HFFc6 (cell line): ENCODE results near the gene SUN3. TPM values are rescaled to one million over a fixed set of nuclear protein-coding genes. Genes with fewer than 3 reads are reported as not detected.

ENCODE experiments used
- DNase-seq: peaks from one replicate; pipeline ENCODE4 v3.0.0-alpha.2; 2018
- H3K27ac Mint-ChIP-seq: 2 replicates; pipeline ENCODE4 v1.8.0; 2020; ENCODE audit warnings: mild to moderate bottlenecking, mixed read lengths
- H3K27me3 Mint-ChIP-seq: 2 replicates; pipeline ENCODE4 v1.8.0; 2021; ENCODE audit warnings: mild to moderate bottlenecking, moderate library complexity, mixed read lengths; ENCODE audit not compliant: insufficient read depth
- H3K36me3 Mint-ChIP-seq: 2 replicates; pipeline ENCODE4 v1.8.0; 2021; ENCODE audit warnings: low read depth, mixed read lengths
- H3K4me1 Mint-ChIP-seq: 2 replicates; pipeline ENCODE4 v1.8.0; 2020; ENCODE audit warnings: low read depth, mixed read lengths
- H3K4me3 Mint-ChIP-seq: 2 replicates; pipeline ENCODE4 v1.8.0; 2020; ENCODE audit warnings: mild to moderate bottlenecking, moderate library complexity, mixed read lengths
- H3K9me3 Mint-ChIP-seq: 2 replicates; pipeline ENCODE4 v1.8.0; 2020; ENCODE audit warnings: mild to moderate bottlenecking, mixed read lengths
- long read RNA-seq: library from polyadenylated mRNA; unstranded; transcript quantifications from one replicate; pipeline ENCODE4 v2.0.0, GENCODE V29; 2019
- total RNA-seq, 6 experiments: library from RNA; stranded (reverse); fragmentation: NEBNext Ultra II Directional; extraction: Animal tissue kit (Norgen Biotek cat#: 25700); gene quantifications; 2 replicates in 1 of 6; 3 replicates in 5 of 6; pipeline ENCODE4 v1.2.3, GENCODE V29; 2021
- TF ChIP-seq, protein P1 (sequence below): fragments of 200-600 bp; sonication (generic); IDR thresholded peaks from 2 replicates; pipeline ENCODE4 v1.5.0; 2021; ENCODE audit warnings: antibody characterized with exemption, mild to moderate bottlenecking

SUN3 gene, protein sequence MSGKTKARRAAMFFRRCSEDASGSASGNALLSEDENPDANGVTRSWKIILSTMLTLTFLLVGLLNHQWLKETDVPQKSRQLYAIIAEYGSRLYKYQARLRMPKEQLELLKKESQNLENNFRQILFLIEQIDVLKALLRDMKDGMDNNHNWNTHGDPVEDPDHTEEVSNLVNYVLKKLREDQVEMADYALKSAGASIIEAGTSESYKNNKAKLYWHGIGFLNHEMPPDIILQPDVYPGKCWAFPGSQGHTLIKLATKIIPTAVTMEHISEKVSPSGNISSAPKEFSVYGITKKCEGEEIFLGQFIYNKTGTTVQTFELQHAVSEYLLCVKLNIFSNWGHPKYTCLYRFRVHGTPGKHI
- total RNA-seq = 1 to 10 TPM in 4 of 6 experiments, not detected in 2; 1.1 to 2.1 (median 1.7) TPM
- long read RNA-seq = 0 reads

DNA sequence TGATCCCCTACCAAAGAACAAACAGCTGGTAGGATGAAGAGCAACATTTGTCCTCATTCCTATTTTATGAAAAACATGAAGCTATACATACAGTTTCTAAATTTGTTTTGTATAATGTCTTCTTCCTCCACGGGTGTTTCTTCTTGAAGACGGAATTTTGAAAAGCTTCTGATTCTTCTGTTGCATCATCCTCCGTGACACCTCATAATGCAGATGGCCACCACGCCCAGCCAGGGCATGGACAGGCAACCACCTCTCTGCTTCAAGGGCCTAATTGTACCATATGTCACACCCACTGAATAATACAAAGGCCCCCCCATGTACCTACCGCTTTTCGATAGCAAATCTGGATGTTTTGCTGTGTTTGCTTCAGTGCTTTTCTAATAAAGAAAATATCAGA, at the start of gene SUN3:
Gene SUN3, minus strand, starts transcription at position 170 of the 400 bp plus-strand sequence. Its CDS starts 169 bp downstream, at position 1.
- H3K27ac Mint-ChIP-seq = no peak within 1 kb of the TSS
- DNase-seq = no peak
- H3K36me3 Mint-ChIP-seq = peaks cover 6% of the 10 kb centered on the region; the same call in 1 of the 2 replicates
- H3K9me3 Mint-ChIP-seq = no peaks in the 10 kb centered on the region; the same call in 1 of the 2 replicates
- TF ChIP-seq, protein P1, sequence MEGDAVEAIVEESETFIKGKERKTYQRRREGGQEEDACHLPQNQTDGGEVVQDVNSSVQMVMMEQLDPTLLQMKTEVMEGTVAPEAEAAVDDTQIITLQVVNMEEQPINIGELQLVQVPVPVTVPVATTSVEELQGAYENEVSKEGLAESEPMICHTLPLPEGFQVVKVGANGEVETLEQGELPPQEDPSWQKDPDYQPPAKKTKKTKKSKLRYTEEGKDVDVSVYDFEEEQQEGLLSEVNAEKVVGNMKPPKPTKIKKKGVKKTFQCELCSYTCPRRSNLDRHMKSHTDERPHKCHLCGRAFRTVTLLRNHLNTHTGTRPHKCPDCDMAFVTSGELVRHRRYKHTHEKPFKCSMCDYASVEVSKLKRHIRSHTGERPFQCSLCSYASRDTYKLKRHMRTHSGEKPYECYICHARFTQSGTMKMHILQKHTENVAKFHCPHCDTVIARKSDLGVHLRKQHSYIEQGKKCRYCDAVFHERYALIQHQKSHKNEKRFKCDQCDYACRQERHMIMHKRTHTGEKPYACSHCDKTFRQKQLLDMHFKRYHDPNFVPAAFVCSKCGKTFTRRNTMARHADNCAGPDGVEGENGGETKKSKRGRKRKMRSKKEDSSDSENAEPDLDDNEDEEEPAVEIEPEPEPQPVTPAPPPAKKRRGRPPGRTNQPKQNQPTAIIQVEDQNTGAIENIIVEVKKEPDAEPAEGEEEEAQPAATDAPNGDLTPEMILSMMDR = no peak
- H3K4me3 Mint-ChIP-seq = no peak within 1 kb of the TSS
- H3K4me1 Mint-ChIP-seq = peaks cover 11% of the 10 kb centered on the region; the same call in 1 of the 2 replicates
- peaks cover 20% of the 10 kb centered on the region for H3K27me3 Mint-ChIP-seq

DNA sequence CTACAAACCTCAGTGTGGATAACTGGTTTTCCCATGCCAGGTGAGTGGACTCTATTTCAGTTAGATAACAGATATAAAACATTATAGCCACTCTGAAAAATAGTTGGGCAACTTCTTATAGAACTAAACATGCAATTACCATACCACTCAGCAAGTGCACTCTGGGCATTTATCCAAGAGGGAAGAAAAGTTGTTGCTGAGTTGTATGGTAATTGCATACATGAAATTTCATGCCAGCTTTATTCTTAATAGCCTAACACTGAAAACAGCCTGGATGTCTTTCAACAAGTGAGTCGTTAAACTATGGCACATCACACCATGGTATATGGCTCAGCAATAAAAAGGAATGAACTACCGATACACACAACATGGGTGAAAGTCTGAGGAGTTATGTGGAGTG, 49.6 kb upstream of the SUN3 start:
- Mint-ChIP-seq H3K4me1 (peaks cover 32% of the 10 kb centered on the region), H3K36me3 (no peaks in the 10 kb centered on the region; the same call in 1 of the 2 replicates), H3K9me3 (no peaks in the 10 kb centered on the region), H3K27me3 (no peaks in the 10 kb centered on the region), H3K4me3 (no peak overlapping the region), H3K27ac (no peak overlapping the region)
- TF ChIP-seq, protein P1 = no peak
- DNase-seq = peak; percentile 7

DNA sequence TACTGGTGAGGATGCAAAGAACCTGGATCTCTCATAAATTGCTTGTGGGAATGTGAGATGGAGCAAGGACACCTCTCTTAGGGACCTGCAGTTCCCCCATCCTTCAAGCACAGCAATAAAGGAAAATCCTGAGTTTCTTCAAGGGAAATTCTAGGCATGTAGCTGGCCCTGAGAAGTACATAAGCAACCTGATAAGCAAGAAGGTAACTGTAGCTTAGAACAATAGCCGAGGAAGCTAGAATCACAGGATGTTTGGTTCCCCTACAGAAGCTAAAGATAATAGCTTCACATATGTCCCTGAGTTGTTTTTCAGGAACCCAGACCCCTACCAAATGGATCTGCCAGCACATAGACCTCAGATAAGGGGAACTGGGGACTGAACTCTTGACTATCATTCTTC, 48.5 kb upstream of the SUN3 start:
- peaks cover 30% of the 10 kb centered on the region for H3K4me1 Mint-ChIP-seq
- DNase-seq = no peak
- H3K36me3 Mint-ChIP-seq = no peaks in the 10 kb centered on the region; the same call in 1 of the 2 replicates
- no peaks in the 10 kb centered on the region for H3K27me3 Mint-ChIP-seq
- H3K4me3 Mint-ChIP-seq = no peak overlapping the region
- H3K27ac Mint-ChIP-seq = no peak overlapping the region
- TF ChIP-seq, protein P1 = no peak
- H3K9me3 Mint-ChIP-seq = no peaks in the 10 kb centered on the region

DNA sequence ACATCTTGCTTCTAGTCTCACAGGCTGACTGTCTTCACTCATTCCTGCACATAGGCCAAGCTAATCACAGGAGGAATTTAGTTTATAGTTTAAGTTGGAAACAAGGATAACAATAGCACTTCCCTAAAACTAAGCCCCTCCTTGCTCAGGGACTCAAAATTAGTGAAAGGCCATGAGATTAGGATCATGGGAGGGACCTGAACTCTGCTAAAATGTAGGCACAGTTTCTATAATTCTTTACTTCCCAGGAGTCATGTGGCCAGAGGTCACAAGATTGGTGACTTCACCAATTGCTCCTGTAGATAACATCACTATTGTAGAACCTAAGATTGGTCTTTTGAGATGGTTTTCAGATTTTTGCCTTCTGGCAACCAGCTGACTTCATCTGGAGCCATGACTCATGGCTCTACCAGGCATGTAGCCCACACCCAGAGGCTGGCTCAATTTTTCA, 45.3 kb upstream of the SUN3 start:
- H3K4me3 Mint-ChIP-seq = no peak overlapping the region
- peaks cover 28% of the 10 kb centered on the region for H3K4me1 Mint-ChIP-seq
- DNase-seq = peak; percentile 67
- H3K27me3 Mint-ChIP-seq = no peaks in the 10 kb centered on the region
- H3K36me3 Mint-ChIP-seq = no peaks in the 10 kb centered on the region; the same call in 1 of the 2 replicates
- H3K27ac Mint-ChIP-seq = peak overlapping the region; percentile 47
- H3K9me3 Mint-ChIP-seq = no peaks in the 10 kb centered on the region
- TF ChIP-seq, protein P1 = no peak

DNA sequence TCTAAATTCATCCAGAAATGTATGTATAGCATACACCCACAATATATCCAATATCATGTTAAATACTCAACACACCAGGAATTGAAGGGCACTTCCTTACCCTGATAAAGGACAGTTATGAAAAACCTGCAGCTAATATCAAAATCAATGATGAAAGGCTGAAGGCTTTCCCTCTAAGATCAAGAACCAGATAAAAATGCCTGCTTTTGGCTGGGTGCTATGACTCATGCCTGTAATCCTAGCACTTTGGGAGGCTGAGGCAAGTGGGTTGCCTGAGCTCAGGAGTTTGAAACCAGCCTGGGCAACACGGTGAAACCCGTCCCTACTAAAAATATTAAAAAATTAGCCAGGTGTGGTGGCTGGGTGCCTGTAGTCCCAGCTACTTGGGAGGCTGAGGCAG, 38.6 kb upstream of the SUN3 start:
- Mint-ChIP-seq H3K9me3 (peaks cover 18% of the 10 kb centered on the region), H3K4me1 (peaks cover 10% of the 10 kb centered on the region), H3K36me3 (peaks cover 17% of the 10 kb centered on the region), H3K27ac (no peak overlapping the region), H3K27me3 (no peaks in the 10 kb centered on the region; the same call in 1 of the 2 replicates), H3K4me3 (no peak overlapping the region)
- TF ChIP-seq, protein P1 = no peak
- no peak for DNase-seq
